Liver (tissue), 9 donors: Measurements from ENCODE around the gene CDH15. TPM values are rescaled to one million over a fixed set of nuclear protein-coding genes. Genes with fewer than 3 reads are reported as not detected.

Experiments
- DNase-seq: peaks from one replicate; pipeline ENCODE4 v3.0.0-alpha.2; 2017; ENCODE audit warnings: low spot score
- H3K27ac ChIP-seq, 2 donors: one replicate each; pipeline ENCODE4 v1.7.0; 2013; ENCODE audit warnings: inconsistent platforms in 2 of 2, low read length in 2 of 2, control low read depth in 1 of 2, low read depth in 1 of 2, mild to moderate bottlenecking in 1 of 2
- H3K27me3 ChIP-seq, 4 donors: one replicate each; pipeline versions ENCODE4 v1.6.1 to v1.7.0; 2013; ENCODE audit warnings: low read length in 3 of 4, inconsistent platforms in 1 of 4, mild to moderate bottlenecking in 1 of 4, moderate library complexity in 1 of 4; ENCODE audit not compliant: control insufficient read depth in 4 of 4, insufficient read depth in 4 of 4
- H3K36me3 ChIP-seq, 4 donors: one replicate each; pipeline versions ENCODE4 v1.6.1 to v1.7.0; 2013; ENCODE audit warnings: low read length in 3 of 4, mild to moderate bottlenecking in 3 of 4, low read depth in 1 of 4, moderate library complexity in 1 of 4; ENCODE audit not compliant: control insufficient read depth in 4 of 4, insufficient read depth in 3 of 4
- H3K4me1 ChIP-seq, 4 donors: one replicate each; pipeline versions ENCODE4 v1.6.1 to v1.7.0; 2013; ENCODE audit warnings: low read length in 3 of 4, mild to moderate bottlenecking in 3 of 4, moderate library complexity in 1 of 4; ENCODE audit not compliant: control insufficient read depth in 4 of 4, insufficient read depth in 4 of 4
- H3K4me3 ChIP-seq, 3 donors: one replicate each; pipeline versions ENCODE4 v1.6.1 to v1.7.0; 2013; ENCODE audit warnings: low read length in 3 of 3, control low read depth in 1 of 3, low read depth in 1 of 3, mild to moderate bottlenecking in 1 of 3
- H3K9ac ChIP-seq, 2 donors: one replicate each; pipeline ENCODE4 v1.7.0; 2013; ENCODE audit warnings: low read length in 2 of 2, mild to moderate bottlenecking in 2 of 2, moderate library complexity in 2 of 2, control low read depth in 1 of 2, low read depth in 1 of 2
- H3K9me3 ChIP-seq, 4 donors: one replicate each; pipeline versions ENCODE4 v1.6.1 to v1.7.0; 2013; ENCODE audit warnings: low read length in 3 of 4; ENCODE audit not compliant: control insufficient read depth in 4 of 4
- ATF3 ChIP-seq: IDR thresholded peaks from 2 replicates; pipeline ENCODE4 v1.6.1; 2016; ENCODE audit warnings: antibody characterized with exemption
- CTCF ChIP-seq: fragments of 150-350 bp; IDR thresholded peaks from 2 replicates; pipeline ENCODE4 v1.5.1; 2017; ENCODE audit warnings: improper control_type of control experiment, low read depth, low read length; ENCODE audit not compliant: missing input control
- EGR1 ChIP-seq, 2 donors: IDR thresholded peaks; 2 replicates each; pipeline ENCODE4 v1.6.1; 2016 to 2018; ENCODE audit warnings: antibody characterized with exemption in 2 of 2, low read depth in 2 of 2
- FOXA1 ChIP-seq: IDR thresholded peaks from 2 replicates; pipeline ENCODE4 v1.6.1; 2016; ENCODE audit warnings: antibody characterized with exemption
- FOXA2 ChIP-seq: IDR thresholded peaks from 2 replicates; pipeline ENCODE4 v1.6.1; 2016; ENCODE audit warnings: antibody characterized with exemption
- HNF4A ChIP-seq, 2 donors: conservative IDR thresholded peaks; 2 replicates each; pipeline ENCODE4 v1.6.1; 2016; ENCODE audit warnings: antibody characterized with exemption in 2 of 2, mild to moderate bottlenecking in 2 of 2
- HNF4G ChIP-seq: IDR thresholded peaks from 2 replicates; pipeline ENCODE4 v1.6.1; 2016; ENCODE audit warnings: antibody characterized with exemption
- JUND ChIP-seq, 2 donors: IDR thresholded peaks; 2 replicates each; pipeline ENCODE4 v1.6.1; 2016; ENCODE audit warnings: antibody characterized with exemption in 2 of 2
- MAX ChIP-seq: IDR thresholded peaks from 2 replicates; pipeline ENCODE4 v1.6.1; 2016; ENCODE audit warnings: antibody characterized with exemption
- NR2F2 ChIP-seq: IDR thresholded peaks from 2 replicates; pipeline ENCODE4 v1.6.1; 2016; ENCODE audit warnings: antibody characterized with exemption
- RAD21 ChIP-seq, 2 donors: IDR thresholded peaks; 2 replicates each; pipeline ENCODE4 v1.6.1; 2016; ENCODE audit warnings: antibody characterized with exemption in 2 of 2, mild to moderate bottlenecking in 2 of 2
- REST ChIP-seq: IDR thresholded peaks from 2 replicates; pipeline ENCODE4 v1.6.1; 2016; ENCODE audit warnings: antibody characterized with exemption, mild to moderate bottlenecking
- RXRA ChIP-seq, 2 donors: IDR thresholded peaks; 2 replicates each; pipeline ENCODE4 v1.6.1; 2017 to 2018; ENCODE audit warnings: antibody characterized with exemption in 2 of 2, mild to moderate bottlenecking in 1 of 2
- SP1 ChIP-seq: IDR thresholded peaks from 2 replicates; pipeline ENCODE4 v1.6.1; 2018; ENCODE audit warnings: antibody characterized with exemption, mild to moderate bottlenecking
- TAF1 ChIP-seq: conservative IDR thresholded peaks from 2 replicates; pipeline ENCODE4 v1.6.1; 2016; ENCODE audit warnings: antibody characterized with exemption, mild to moderate bottlenecking
- YY1 ChIP-seq: IDR thresholded peaks from 2 replicates; pipeline ENCODE4 v1.6.1; 2016; ENCODE audit warnings: antibody characterized with exemption, mild to moderate bottlenecking
- ZBTB33 ChIP-seq: IDR thresholded peaks from 2 replicates; pipeline ENCODE4 v1.6.1; 2016; ENCODE audit warnings: antibody characterized with exemption
- WGBS: extraction: QIAGEN DNeasy Blood & Tissue Kit; methylation state at CpG from one replicate; pipeline ENCODE4 v1.1.7; 2013; 5-methylcytosine and 5-hydroxymethylcytosine counted together
- polyA plus RNA-seq, 2 donors: library from polyadenylated mRNA; stranded (reverse) in 1 of 2; unstranded in 1 of 2; fragments of 200-250 nt in 1 of 2; fragments of >200 nt in 1 of 2; fragmentation: Nextera tagmentation in 1 of 2; extraction: Ambion mirVana in 1 of 2; gene quantifications; one replicate each; pipeline versions ENCODE4 v1.2.1 to v1.2.3, GENCODE V29; 2013 to 2015
- total RNA-seq, 2 donors: library from RNA; depleted of rRNA; stranded (reverse); fragments of >200 nt; gene quantifications; one replicate each; pipeline ENCODE4 v1.2.3, GENCODE V29; 2014
- donor health status: healthy.
- donor health status: healthy.
- donor health status: healthy.
- donor health status: healthy.
- donor health status: healthy.

The CDH15 gene
- total and polyA plus RNA-seq, 4 donors: 0.12 TPM; not detected in 3

- TF ChIP-seq RXRA (IDR thresholded peaks at IDR 0.05) (no peak), ATF3 (no peak)
These were observed 35.4 kb upstream of the CDH15 start (continued) for GRCh38 chr16:89135971-89136765.

GRCh38 chr16:89136931-89137330 lies 34.6 kb upstream of the CDH15 start:
- Histone ChIP-seq H3K9me3 (no peaks in the 10 kb centered on the region), H3K9ac (no peak overlapping the region), H3K36me3 (peaks cover 3 to 36% (median 18%) of the 10 kb centered on the region in 4 donors), H3K4me1 (no peaks in the 10 kb centered on the region), H3K4me3 (no peak overlapping the region), H3K27me3 (no peaks in the 10 kb centered on the region), H3K27ac (no peak overlapping the region)
- TF ChIP-seq SP1 (no peak), NR2F2 (no peak), YY1 (no peak), JUND (IDR thresholded peaks at IDR 0.05) (no peak), MAX (no peak), CTCF (no peak), FOXA1 (no peak), ATF3 (no peak), ZBTB33 (no peak), HNF4A (conservative IDR thresholded peaks at IDR 0.05) (no peak), TAF1 (no peak), EGR1 (IDR thresholded peaks at IDR 0.05; ENCODE audit: low read depth in 2 of 2) (no peak), FOXA2 (no peak), HNF4G (no peak), REST (no peak), RAD21 (IDR thresholded peaks at IDR 0.05) (no peak), RXRA (IDR thresholded peaks at IDR 0.05) (no peak)
- DNase-seq: no peak
- WGBS: 96% methylated on average over 17 of the region's 17 CpGs
